HEK293T (cell line): ENCODE results near the gene RTKN.

Source experiments
- CTCF ChIA-PET: fragments of 350-600 bp; formaldehyde crosslinking; extraction: SDS; loops from one replicate; lab custom pipeline; 2021; ENCODE audit warnings: antibody characterized with exemption, inconsistent platforms; lab: Yijun Ruan, JAX
- POLR2A ChIA-PET: fragments of 350-600 bp; formaldehyde crosslinking; extraction: SDS; loops from one replicate; lab custom pipeline; 2020; ENCODE audit warnings: antibody characterized with exemption, inconsistent platforms; lab: Yijun Ruan, JAX
- DNase-seq: peaks from one replicate; pipeline ENCODE4 v3.0.0; 2012; ENCODE audit warnings: mixed read lengths; ENCODE audit errors: extremely low spot score
- ARNT ChIP-seq: fragments of 450-650 bp; IDR thresholded peaks from 2 replicates; pipeline ENCODE4 v1.6.1; 2017; ENCODE audit warnings: mild to moderate bottlenecking
- BHLHE40 ChIP-seq: fragments of 450-650 bp; IDR thresholded peaks from 2 replicates; pipeline ENCODE4 v1.6.1; 2016; ENCODE audit warnings: mild to moderate bottlenecking, moderate library complexity, borderline replicate concordance
- CTBP1 ChIP-seq: fragments of 450-650 bp; IDR thresholded peaks from 2 replicates; pipeline ENCODE4 v1.6.1; 2016; ENCODE audit warnings: borderline replicate concordance
- ELF4 ChIP-seq: fragments of 450-650 bp; IDR thresholded peaks from 2 replicates; pipeline ENCODE4 v1.6.1; 2017; ENCODE audit warnings: antibody characterized with exemption
- FOXA1 ChIP-seq: fragments of 450-650 bp; IDR thresholded peaks from 2 replicates; pipeline ENCODE4 v1.6.1; 2016; ENCODE audit warnings: mild to moderate bottlenecking
- FOXK2 ChIP-seq: fragments of 450-650 bp; IDR thresholded peaks from 2 replicates; pipeline ENCODE4 v1.6.1; 2016; ENCODE audit warnings: mild to moderate bottlenecking
- FOXM1 ChIP-seq: fragments of 450-650 bp; IDR thresholded peaks from 2 replicates; pipeline ENCODE4 v1.6.1; 2017; ENCODE audit warnings: mild to moderate bottlenecking, borderline replicate concordance
- HDGF ChIP-seq: fragments of 450-650 bp; IDR thresholded peaks from 2 replicates; pipeline ENCODE4 v1.6.1; 2017; ENCODE audit warnings: antibody characterized with exemption, borderline replicate concordance
- L3MBTL2 ChIP-seq: fragments of 450-650 bp; conservative IDR thresholded peaks from 2 replicates; pipeline ENCODE4 v1.6.1; 2016; ENCODE audit warnings: mild to moderate bottlenecking
- LEF1 ChIP-seq: fragments of 450-650 bp; IDR thresholded peaks from 2 replicates; pipeline ENCODE4 v1.6.1; 2017; ENCODE audit warnings: mild to moderate bottlenecking, borderline replicate concordance
- NFRKB ChIP-seq: fragments of 450-650 bp; IDR thresholded peaks from 2 replicates; pipeline ENCODE4 v1.6.1; 2016; ENCODE audit warnings: mild to moderate bottlenecking, moderate library complexity
- PKNOX1 ChIP-seq: fragments of 450-650 bp; IDR thresholded peaks from 2 replicates; pipeline ENCODE4 v1.6.1; 2016
- SP1 ChIP-seq: fragments of 450-650 bp; IDR thresholded peaks from 2 replicates; pipeline ENCODE4 v1.6.1; 2017
- SUZ12 ChIP-seq: fragments of 450-650 bp; IDR thresholded peaks from 2 replicates; pipeline ENCODE4 v1.6.1; 2016; ENCODE audit warnings: mild to moderate bottlenecking
- TARDBP ChIP-seq: fragments of 450-650 bp; IDR thresholded peaks from 2 replicates; pipeline ENCODE4 v1.6.1; 2016
- ZNF384 ChIP-seq: fragments of 450-650 bp; IDR thresholded peaks from 2 replicates; pipeline ENCODE4 v1.6.1; 2016

Gene RTKN

GRCh38 chr2:74385396-74385795 lies 56.3 kb downstream of the RTKN start:
- ChIA-PET POLR2A (no interaction called here), CTCF (interaction anchor here (0.5 kb wide), 1 partner anchor 24 kb away, joined by 3 read pairs; no protein-coding TSS in a partner anchor)
- DNase-seq = no peak
- TF ChIP-seq L3MBTL2 (no peak), HDGF (no peak), FOXK2 (no peak), BHLHE40 (no peak), NFRKB (no peak), SUZ12 (no peak), CTBP1 (no peak), ELF4 (no peak)

- TF ChIP-seq LEF1 = no peak
- no peak for TF ChIP-seq NFRKB
- TF ChIP-seq ELF4 = no peak
- no peak for TF ChIP-seq PKNOX1
- no peak for TF ChIP-seq HDGF
- TF ChIP-seq CTBP1 = no peak
- TF ChIP-seq ZNF384 = no peak
- TF ChIP-seq SP1 = no peak
- TF ChIP-seq FOXA1 = no peak
- TF ChIP-seq SUZ12 = no peak
- no peak for TF ChIP-seq FOXK2
- POLR2A ChIA-PET = no interaction called here
- CTCF ChIA-PET = no interaction called here
- no peak for DNase-seq
Measured at GRCh38 chr2:74384051-74384450, 57.7 kb downstream of the RTKN start.

DNA sequence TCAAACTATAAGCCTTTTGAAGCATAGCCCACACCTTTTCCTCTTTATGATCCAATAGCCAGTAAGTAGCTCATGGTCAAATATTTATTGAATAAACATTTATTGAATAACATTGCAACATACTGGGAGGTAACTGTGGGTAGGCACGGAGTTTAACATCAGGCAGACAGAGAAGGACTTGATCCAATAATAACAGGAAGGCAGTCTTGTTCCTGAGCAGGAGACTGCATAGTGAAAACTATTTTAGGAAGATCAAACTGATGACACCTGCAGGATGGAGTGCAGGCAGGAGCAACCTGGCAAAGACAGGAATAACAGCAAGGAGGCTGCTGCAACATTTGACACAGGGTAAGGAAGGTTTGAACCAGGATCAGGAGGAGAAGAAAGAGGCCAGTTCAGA lies 58.5 kb downstream of the RTKN start:
- ChIA-PET POLR2A (interaction anchor here (2.5 kb wide), 1 partner anchor 8 kb away, joined by 12 read pairs; no protein-coding TSS in a partner anchor), CTCF (no interaction called here)
- no peak for TF ChIP-seq PKNOX1
- TF ChIP-seq SUZ12 = no peak
- TF ChIP-seq NFRKB = no peak
- DNase-seq = no peak

DNA sequence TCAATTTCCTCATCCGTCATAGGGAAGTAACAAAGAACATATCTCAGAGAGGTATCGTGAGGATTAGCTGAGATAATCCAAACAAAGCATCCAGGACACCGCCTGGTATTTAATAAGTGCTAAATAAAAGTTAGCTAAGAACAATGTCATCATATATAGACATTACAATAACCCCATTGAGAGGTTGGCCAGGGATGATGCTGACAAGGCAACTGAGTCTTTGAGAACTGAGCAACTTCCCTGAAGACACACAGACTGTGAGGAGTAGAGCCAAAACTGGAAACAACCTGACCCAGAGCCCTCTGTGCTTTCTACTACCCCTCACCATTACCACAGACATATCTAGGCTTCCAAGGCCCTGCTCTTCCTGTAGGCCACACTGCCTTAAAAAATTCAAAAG lies 60.0 kb downstream of the RTKN start:
- POLR2A ChIA-PET = interaction anchor here (2.5 kb wide), 1 partner anchor 10 kb away, joined by 12 read pairs; no protein-coding TSS in a partner anchor
- CTCF ChIA-PET = interaction anchor here (0.5 to 1.1 kb wide), 3 partner anchors 9 to 11 kb away, joined by 3 to 6 read pairs (median 3); no protein-coding TSS in a partner anchor

GRCh38 chr2:74379851-74380789 lies 61.6 kb downstream of the RTKN start, which contains the start of gene DCTN1:
DCTN1 (minus strand) TSS chr2:74380311; CDS start chr2:74380037, 274 bp downstream.
- POLR2A ChIA-PET = interaction anchor here (1.1 to 2.1 kb wide), 2 partner anchors 11 to 60 kb away, joined by 4 to 13 read pairs; no protein-coding TSS in a partner anchor
- CTCF ChIA-PET = interaction anchor here (0.5 kb wide), 1 partner anchor 233 kb away, joined by 3 read pairs; no protein-coding TSS in a partner anchor
- peak; percentile 57 for DNase-seq
- TF ChIP-seq ZNF384 = no peak
- no peak for TF ChIP-seq FOXK2
- TF ChIP-seq HDGF = no peak
- no peak for TF ChIP-seq SUZ12
- no peak for TF ChIP-seq L3MBTL2
- no peak for TF ChIP-seq TARDBP
- TF ChIP-seq FOXA1 = no peak
- TF ChIP-seq LEF1 = no peak
- TF ChIP-seq ARNT = no peak
- no peak for TF ChIP-seq CTBP1
- no peak for TF ChIP-seq BHLHE40
- no peak for TF ChIP-seq ELF4
- TF ChIP-seq NFRKB = no peak
- no peak for TF ChIP-seq SP1
- no peak; the same call in 1 of the 2 replicates for TF ChIP-seq PKNOX1
- TF ChIP-seq FOXM1 = no peak

More for the DNA sequence above, 60.0 kb downstream of the RTKN start:
- no peak for DNase-seq
- TF ChIP-seq ELF4 (no peak), FOXK2 (no peak), NFRKB (no peak), HDGF (no peak), SUZ12 (no peak), PKNOX1 (no peak), ARNT (no peak), BHLHE40 (no peak), LEF1 (no peak), ZNF384 (no peak), FOXM1 (no peak), TARDBP (no peak), CTBP1 (no peak), SP1 (no peak), L3MBTL2 (no peak), FOXA1 (no peak)
